Glomerular visceral epithelial cell (primary cell): Measurements from ENCODE around the gene DUSP16.
A peak's percentile ranks its signal among the peaks of the same experiment; 100 is the strongest.
"Not testable (repeated sequence)": the region's sequence is repeated elsewhere in the genome, so short reads cannot be mapped to it uniquely, and the experiment has no call there.

Experiments
- DNase-seq: peaks from one replicate; pipeline ENCODE4 v3.0.0-alpha.2; 2016; ENCODE audit errors: extremely low spot score

Gene DUSP16

GRCh38 chr12:12546314-12546772 lies 16.3 kb downstream of the DUSP16 start:
- peak; percentile 21 for DNase-seq

- no peak for DNase-seq
These were observed 18.7 kb downstream of the DUSP16 start for GRCh38 chr12:12543959-12544358.

GRCh38 chr12:12542964-12543363 lies 19.7 kb downstream of the DUSP16 start:
- no peak for DNase-seq

- no peak for DNase-seq
These were observed 20.4 kb downstream of the DUSP16 start for GRCh38 chr12:12542286-12542685.

GRCh38 chr12:12541782-12542181 lies 20.9 kb downstream of the DUSP16 start:
- no peak for DNase-seq

- no peak for DNase-seq
These were observed 22.2 kb downstream of the DUSP16 start for GRCh38 chr12:12540261-12541013.

- no peak for DNase-seq
These were observed 23.4 kb downstream of the DUSP16 start for GRCh38 chr12:12539028-12539810.

GRCh38 chr12:12538535-12538934 lies 24.1 kb downstream of the DUSP16 start:
- DNase-seq = no peak

GRCh38 chr12:12537421-12537820 lies 25.2 kb downstream of the DUSP16 start:
- DNase-seq = no peak

GRCh38 chr12:12534975-12535374 lies 27.7 kb downstream of the DUSP16 start:
- no peak for DNase-seq

- no peak for DNase-seq
These were observed 28.3 kb downstream of the DUSP16 start for GRCh38 chr12:12534166-12534866.

GRCh38 chr12:12533238-12533829 lies 29.3 kb downstream of the DUSP16 start:
- DNase-seq = no peak

- no peak for DNase-seq
These were observed 31.5 kb downstream of the DUSP16 start for GRCh38 chr12:12531194-12531593.

GRCh38 chr12:12529783-12530421 lies 32.8 kb downstream of the DUSP16 start:
- no peak for DNase-seq

- DNase-seq = no peak
These were observed 34.0 kb downstream of the DUSP16 start for GRCh38 chr12:12528361-12529270.

- DNase-seq = no peak
These were observed 34.8 kb downstream of the DUSP16 start for GRCh38 chr12:12527820-12528296.

GRCh38 chr12:12524128-12524527 lies 38.5 kb downstream of the DUSP16 start:
- no peak for DNase-seq

- DNase-seq = no peak
These were observed 39.4 kb downstream of the DUSP16 start for GRCh38 chr12:12523229-12523628.

GRCh38 chr12:12522657-12523056 lies 40.0 kb downstream of the DUSP16 start:
- not testable (repeated sequence) for DNase-seq

GRCh38 chr12:12521888-12522287 lies 40.8 kb downstream of the DUSP16 start:
- no peak for DNase-seq
